ENCODE data around the gene ELMO1. TPM values are rescaled to one million over a fixed set of nuclear protein-coding genes. Genes with fewer than 3 reads are reported as not detected.

Gene ELMO1
- total RNA-seq, 1 donor from 2014 or later, result 11.4 TPM

- DNase-seq (ENCODE audit: low spot score), result no peak
- intact Hi-C loops (cut with DNase I), result no loop called here
Measured at GRCh38 chr7:37476881-37477450, 28.3 kb upstream of the ELMO1 start.

- no peak for DNase-seq (ENCODE audit: low spot score)
- intact Hi-C loops (cut with DNase I), result no loop called here
Measured at GRCh38 chr7:37476428-37476827, 27.8 kb upstream of the ELMO1 start.

- no peak for DNase-seq (ENCODE audit: low spot score)
- intact Hi-C loops (cut with DNase I), result no loop called here
Measured at GRCh38 chr7:37475646-37476045, 27.0 kb upstream of the ELMO1 start.

- intact Hi-C loops (cut with DNase I), result no loop called here
- no peak for DNase-seq (ENCODE audit: low spot score)
Measured at GRCh38 chr7:37471619-37472018, 23.0 kb upstream of the ELMO1 start.

GRCh38 chr7:37467002-37467401, 18.3 kb upstream of the ELMO1 start:
- intact Hi-C loops (cut with DNase I), result no loop called here
- no peak for DNase-seq (ENCODE audit: low spot score)

GRCh38 chr7:37462138-37462537, 13.5 kb upstream of the ELMO1 start:
- intact Hi-C loops (cut with DNase I), result no loop called here
- DNase-seq (ENCODE audit: low spot score), result no peak

GRCh38 chr7:37455081-37455480, 6.4 kb upstream of the ELMO1 start:
- intact Hi-C loops (cut with DNase I), result no loop called here
- DNase-seq (ENCODE audit: low spot score), result no peak

GRCh38 chr7:37452346-37452745, 3.7 kb upstream of the ELMO1 start:
- DNase-seq (ENCODE audit: low spot score), result no peak
- intact Hi-C loops (cut with DNase I), result loop anchor here (5.0 kb wide), 1 partner anchor 40 kb away; no protein-coding TSS in a partner anchor

GRCh38 chr7:37450035-37450434, 1.4 kb upstream of the ELMO1 start:
- intact Hi-C loops (cut with DNase I), result loop anchor here (5.0 kb wide), 1 partner anchor 42 kb away; no protein-coding TSS in a partner anchor
- DNase-seq (ENCODE audit: low spot score), result no peak

GRCh38 chr7:37449621-37450020, 957 bp upstream of the ELMO1 start:
- DNase-seq (ENCODE audit: low spot score), result no peak
- intact Hi-C loops (cut with DNase I), result loop anchor here (2.0 to 5.0 kb wide), 5 partner anchors 42 to 232 kb away; no protein-coding TSS in a partner anchor

- DNase-seq (ENCODE audit: low spot score), result peak; percentile 82
- intact Hi-C loops (cut with DNase I), result loop anchor here (2.0 to 5.0 kb wide), 4 partner anchors 41 to 231 kb away; no protein-coding TSS in a partner anchor
Measured at GRCh38 chr7:37448011-37448635, 541 bp downstream of the ELMO1 start.

- intact Hi-C loops (cut with DNase I), result loop anchor here (5.0 kb wide), 3 partner anchors 39 to 229 kb away; no protein-coding TSS in a partner anchor
- DNase-seq (ENCODE audit: low spot score), result no peak
Measured at GRCh38 chr7:37446371-37446770, 2.3 kb downstream of the ELMO1 start.

- DNase-seq (ENCODE audit: low spot score), result no peak
- intact Hi-C loops (cut with DNase I), result loop anchor here (5.0 kb wide), 3 partner anchors 38 to 228 kb away; no protein-coding TSS in a partner anchor
Measured at GRCh38 chr7:37445790-37446189, 2.9 kb downstream of the ELMO1 start.

- intact Hi-C loops (cut with DNase I), result loop anchor here (5.0 kb wide), 3 partner anchors 38 to 228 kb away; no protein-coding TSS in a partner anchor
- DNase-seq (ENCODE audit: low spot score), result no peak
Measured at GRCh38 chr7:37445064-37445723, 3.5 kb downstream of the ELMO1 start.

GRCh38 chr7:37443627-37444026, 5.0 kb downstream of the ELMO1 start:
- intact Hi-C loops (cut with DNase I), result loop anchor here (5.0 kb wide), 1 partner anchor 236 kb away; no protein-coding TSS in a partner anchor
- no peak for DNase-seq (ENCODE audit: low spot score)

GRCh38 chr7:37442268-37442667, 6.4 kb downstream of the ELMO1 start:
- DNase-seq (ENCODE audit: low spot score), result no peak
- intact Hi-C loops (cut with DNase I), result loop anchor here (5.0 kb wide), 1 partner anchor 235 kb away; no protein-coding TSS in a partner anchor

- DNase-seq (ENCODE audit: low spot score), result no peak
- intact Hi-C loops (cut with DNase I), result loop anchor here (2.0 to 5.0 kb wide), 2 partner anchors 87 to 235 kb away; no protein-coding TSS in a partner anchor
Measured at GRCh38 chr7:37441816-37442215, 6.8 kb downstream of the ELMO1 start.

GRCh38 chr7:37441386-37441760, 7.3 kb downstream of the ELMO1 start:
- intact Hi-C loops (cut with DNase I), result loop anchor here (2.0 to 5.0 kb wide), 2 partner anchors 87 to 234 kb away; no protein-coding TSS in a partner anchor
- no peak for DNase-seq (ENCODE audit: low spot score)

- intact Hi-C loops (cut with DNase I), result loop anchor here (2.0 to 5.0 kb wide), 2 partner anchors 86 to 234 kb away; no protein-coding TSS in a partner anchor
- DNase-seq (ENCODE audit: low spot score), result no peak
Measured at GRCh38 chr7:37440738-37441385, 7.8 kb downstream of the ELMO1 start.

- no peak for DNase-seq (ENCODE audit: low spot score)
- intact Hi-C loops (cut with DNase I), result loop anchor here (2.0 to 5.0 kb wide), 2 partner anchors 85 to 232 kb away; no protein-coding TSS in a partner anchor
Measured at GRCh38 chr7:37439653-37440026, 9.0 kb downstream of the ELMO1 start.
